GM04504 (cell line): ENCODE data around the gene APLN.

Source experiments
- DNase-seq: peaks from one replicate; pipeline ENCODE4 v3.0.0-alpha.2; 2012; ENCODE audit warnings: low read depth

Gene APLN

GRCh38 chrX:129596077-129596476 is 58.7 kb downstream of the APLN start:
- DNase-seq: no peak
